ENCODE measurements around the gene SLC6A4. TPM values are rescaled to one million over a fixed set of nuclear protein-coding genes. Genes with fewer than 3 reads are reported as not detected.

The SLC6A4 gene
- total RNA-seq (2022; extraction: Qiagen RNA extraction): 0.02 to 0.06 TPM in 2 of 5 replicates, not detected in the others

DNA sequence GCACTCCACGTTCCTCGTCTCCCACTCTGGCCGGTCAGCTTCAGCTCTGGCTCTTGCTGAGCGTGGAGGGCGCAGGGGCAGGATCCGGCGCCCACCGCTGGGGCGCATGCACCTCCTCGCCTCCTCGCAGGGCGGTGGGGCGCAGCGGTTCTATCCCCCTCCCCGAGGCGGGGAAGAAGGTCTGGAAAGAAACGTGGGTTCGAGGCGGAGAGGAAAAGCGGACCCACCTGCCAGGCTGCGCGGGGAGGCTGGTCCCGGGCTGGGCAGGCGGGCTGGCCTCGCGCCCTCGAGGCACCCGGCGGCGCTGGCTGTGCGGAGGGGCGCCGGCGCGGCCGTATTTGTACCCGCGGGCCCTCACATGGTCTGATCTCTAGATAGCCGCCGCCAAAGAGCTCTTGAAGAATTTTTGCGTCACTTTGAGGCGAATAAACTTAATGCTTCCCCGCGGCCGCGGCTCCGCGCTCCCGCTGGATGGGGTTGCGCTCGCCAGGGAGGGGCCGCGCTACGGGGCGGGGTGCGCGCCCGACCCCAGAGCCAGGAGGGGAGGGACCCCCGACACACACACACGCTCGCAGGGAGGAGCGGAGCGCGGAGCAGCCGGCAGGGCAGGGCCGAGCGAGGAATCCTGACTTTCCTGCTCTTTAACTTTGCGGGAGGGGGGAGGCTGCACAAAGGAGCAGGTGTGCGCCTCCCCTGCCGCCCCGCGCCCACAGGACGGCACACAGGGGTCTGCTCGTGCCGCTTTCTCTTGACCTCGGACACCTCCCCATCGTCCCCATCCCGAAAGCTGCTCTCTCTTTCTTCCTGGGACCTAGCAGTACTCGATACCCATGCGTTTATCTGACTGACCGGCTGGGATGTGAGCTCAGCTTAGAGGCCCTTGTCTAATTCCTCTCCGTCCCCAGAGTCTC is at the start of gene SLC6A4:
Gene SLC6A4, minus strand, starts transcription at position 312 of the 911 bp plus-strand sequence. CDS start 13,739 bp downstream, outside the sequence.

Other genes starting within 250 kb of the SLC6A4 start
- gene NSRP1, start 118.9 kb downstream of the SLC6A4 start, total RNA-seq (2022; extraction: Qiagen RNA extraction): 25.1 to 40.2 TPM (median 27.4 TPM) in 5 replicates
- gene BLMH, start 56.2 kb upstream of the SLC6A4 start, total RNA-seq (2022; extraction: Qiagen RNA extraction): 42.0 to 54.7 TPM (median 45.4 TPM) in 5 replicates
- not detected in 5 replicates for gene TMIGD1, start 98.4 kb upstream of the SLC6A4 start, total RNA-seq (2022; extraction: Qiagen RNA extraction)
- gene CPD, start 143.2 kb upstream of the SLC6A4 start, total RNA-seq (2022; extraction: Qiagen RNA extraction): 20.8 to 31.1 TPM (median 24.1 TPM) in 5 replicates
- 31.7 to 45.9 TPM (median 34.1 TPM) in 5 replicates for gene GOSR1, start 241.7 kb upstream of the SLC6A4 start, total RNA-seq (2022; extraction: Qiagen RNA extraction)